ENCODE data around the gene SLC46A2. TPM values are rescaled to one million over a fixed set of nuclear protein-coding genes. Genes with fewer than 3 reads are reported as not detected.

Gene SLC46A2
- total and polyA plus RNA-seq, 2 of the 13 experiments (the other 11 are each of a cell fraction or from before 2014, with no cell fraction given) = not detected

DNA sequence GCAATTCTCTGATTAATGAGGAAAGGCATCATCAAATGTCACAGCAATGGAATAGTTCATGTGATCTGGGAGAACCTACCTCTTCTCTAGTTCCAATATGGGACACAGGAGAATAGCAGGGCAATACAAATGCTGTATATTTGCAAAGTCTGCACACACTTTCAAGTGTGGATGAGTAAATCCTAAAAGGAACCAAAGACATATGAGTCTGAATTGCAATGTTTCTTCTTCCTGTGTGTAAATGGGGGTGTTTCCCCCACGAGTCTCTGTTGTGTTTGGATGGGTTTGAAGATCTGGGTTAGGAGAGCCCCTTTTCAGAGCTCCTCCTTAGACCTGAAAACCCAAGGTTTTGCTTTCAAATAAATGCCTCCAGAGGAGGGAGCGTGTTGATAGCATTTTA lies 26.9 kb downstream of the SLC46A2 start:
- peaks cover 27% of the 10 kb centered on the region for H3K4me1 ChIP-seq (ENCODE audit: insufficient read depth, low read length)
- no peak overlapping the region for H3K27ac ChIP-seq (ENCODE audit: extremely low read length, insufficient read depth, low read length)
- in situ Hi-C loops (cut with HindIII; ENCODE audit: extremely low pct_ligation_motif_present, low pct_unique_long_range_greater_than_20kb) = no loop called here
- H3K36me3 ChIP-seq (replicated peaks in 1 of 2; ENCODE audit: control insufficient read depth in 1 of 2, insufficient read depth in 2 of 2, low read length in 2 of 2) = peaks cover 1 to 4% of the 10 kb centered on the region in 2 experiments; a peak in 3 of 5 replicates
- no peak overlapping the region for H3K9ac ChIP-seq (ENCODE audit: insufficient read depth, low read depth, low read length)
- DNase-seq (ENCODE audit: low spot score) = no peak
- no peak overlapping the region for H2AFZ ChIP-seq (ENCODE audit: low read length)
- CTCF ChIA-PET (ENCODE audit: low intra/inter-chr PET ratio, low total read pairs) = no interaction called here
- intact Hi-C loops (cut with micrococcal nuclease; ENCODE audit: unreplicated experiment) = no loop called here
- H3K9me3 ChIP-seq (ENCODE audit: low read length) = no peaks in the 10 kb centered on the region
- no peak for FAIRE-seq
- H3K27me3 ChIP-seq (ENCODE audit: control insufficient read depth in 1 of 2, insufficient read depth in 2 of 2, low read length in 2 of 2) = no peaks in the 10 kb centered on the region
- H3K4me3 ChIP-seq (replicated peaks in 1 of 3; ENCODE audit: insufficient read depth in 1 of 3, low read depth in 2 of 3, low read length in 3 of 3) = no peak overlapping the region
- no peaks in the 10 kb centered on the region for H3K79me2 ChIP-seq (ENCODE audit: insufficient read depth, low read length)
- H3K4me2 ChIP-seq (ENCODE audit: low read depth, low read length) = no peak overlapping the region
- POLR2A ChIA-PET = no interaction called here
- ATAC-seq = no peak
- BruUV-seq (replicated peaks) = no TSS peak
- WGBS (ENCODE audit: low lambda C conversion rate) = 86% methylated on average over 2 of the region's 2 CpGs
- no peaks in the 10 kb centered on the region for H4K20me1 ChIP-seq (ENCODE audit: insufficient read depth, low read length)
- TF ChIP-seq HDAC6 (IDR thresholded peaks at IDR 0.05; ENCODE audit: low read depth, low read length) (no peak), TBL1XR1 (IDR thresholded peaks at IDR 0.05; ENCODE audit: borderline replicate concordance, low read length, partially characterized antibody) (no peak), HOXA7 (CRISPR knock-in tag; IDR thresholded peaks at IDR 0.05) (no peak), PHB2 (IDR thresholded peaks at IDR 0.05; ENCODE audit: partially characterized antibody) (no peak), TERF1 (CRISPR knock-in tag; IDR thresholded peaks at IDR 0.05) (no peak), HNRNPH1 (optimal IDR thresholded peaks at IDR 0.05; ENCODE audit: low read depth, low read length) (no peak), ZSCAN29 (CRISPR knock-in tag; conservative IDR thresholded peaks at IDR 0.05) (no peak), TIGD3 (CRISPR knock-in tag; IDR thresholded peaks at IDR 0.05; ENCODE audit: borderline replicate concordance) (no peak), ZBTB1 (CRISPR knock-in tag; IDR thresholded peaks at IDR 0.05; ENCODE audit: borderline replicate concordance) (no peak), ZBTB49 (CRISPR knock-in tag; IDR thresholded peaks at IDR 0.05; ENCODE audit: borderline replicate concordance) (no peak), ZNF740 (CRISPR knock-in tag; IDR thresholded peaks at IDR 0.05) (no peak)
- TF ChIP-seq, protein P1, sequence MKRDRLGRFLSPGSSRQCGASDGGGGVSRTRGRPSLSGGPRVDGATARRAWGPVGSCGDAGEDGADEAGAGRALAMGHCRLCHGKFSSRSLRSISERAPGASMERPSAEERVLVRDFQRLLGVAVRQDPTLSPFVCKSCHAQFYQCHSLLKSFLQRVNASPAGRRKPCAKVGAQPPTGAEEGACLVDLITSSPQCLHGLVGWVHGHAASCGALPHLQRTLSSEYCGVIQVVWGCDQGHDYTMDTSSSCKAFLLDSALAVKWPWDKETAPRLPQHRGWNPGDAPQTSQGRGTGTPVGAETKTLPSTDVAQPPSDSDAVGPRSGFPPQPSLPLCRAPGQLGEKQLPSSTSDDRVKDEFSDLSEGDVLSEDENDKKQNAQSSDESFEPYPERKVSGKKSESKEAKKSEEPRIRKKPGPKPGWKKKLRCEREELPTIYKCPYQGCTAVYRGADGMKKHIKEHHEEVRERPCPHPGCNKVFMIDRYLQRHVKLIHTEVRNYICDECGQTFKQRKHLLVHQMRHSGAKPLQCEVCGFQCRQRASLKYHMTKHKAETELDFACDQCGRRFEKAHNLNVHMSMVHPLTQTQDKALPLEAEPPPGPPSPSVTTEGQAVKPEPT (CRISPR knock-in tag; IDR thresholded peaks at IDR 0.05; ENCODE audit: low read depth) = no peak
- TF ChIP-seq, protein P2, sequence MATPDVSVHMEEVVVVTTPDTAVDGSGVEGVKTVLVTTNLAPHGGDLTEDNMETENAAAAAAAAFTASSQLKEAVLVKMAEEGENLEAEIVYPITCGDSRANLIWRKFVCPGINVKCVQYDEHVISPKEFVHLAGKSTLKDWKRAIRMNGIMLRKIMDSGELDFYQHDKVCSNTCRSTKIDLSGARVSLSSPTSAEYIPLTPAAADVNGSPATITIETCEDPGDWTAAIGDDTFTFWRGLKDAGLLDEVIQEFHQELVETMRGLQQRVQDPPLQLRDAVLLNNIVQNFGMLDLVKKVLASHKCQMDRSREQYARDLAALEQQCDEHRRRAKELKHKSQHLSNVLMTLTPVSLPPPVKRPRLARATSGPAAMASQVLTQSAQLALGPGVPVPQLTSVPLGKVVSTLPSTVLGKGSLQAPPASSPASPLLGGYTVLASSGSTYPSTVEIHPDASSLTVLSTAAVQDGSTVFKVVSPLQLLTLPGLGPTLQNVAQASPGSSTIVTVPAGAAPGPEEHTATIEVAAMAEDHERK (CRISPR knock-in tag; IDR thresholded peaks at IDR 0.05; ENCODE audit: low read depth) = no peak
- TF ChIP-seq, protein P3, sequence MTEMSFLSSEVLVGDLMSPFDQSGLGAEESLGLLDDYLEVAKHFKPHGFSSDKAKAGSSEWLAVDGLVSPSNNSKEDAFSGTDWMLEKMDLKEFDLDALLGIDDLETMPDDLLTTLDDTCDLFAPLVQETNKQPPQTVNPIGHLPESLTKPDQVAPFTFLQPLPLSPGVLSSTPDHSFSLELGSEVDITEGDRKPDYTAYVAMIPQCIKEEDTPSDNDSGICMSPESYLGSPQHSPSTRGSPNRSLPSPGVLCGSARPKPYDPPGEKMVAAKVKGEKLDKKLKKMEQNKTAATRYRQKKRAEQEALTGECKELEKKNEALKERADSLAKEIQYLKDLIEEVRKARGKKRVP (CRISPR knock-in tag; IDR thresholded peaks at IDR 0.05) = no peak
